Activated CD4-positive, alpha-beta T cell treated with anti-CD3 and anti-CD28 coated beads, Interleukin-2, amount 10 ng/mL, durations not matched to agents 24 days and 14 days (primary cell): ENCODE results near the gene PADI1. TPM values are rescaled to one million over a fixed set of nuclear protein-coding genes. Genes with fewer than 3 reads are reported as not detected.
"Not testable (repeated sequence)": the region's sequence is repeated elsewhere in the genome, so short reads cannot be mapped to it uniquely, and the experiment has no call there.

Experiments used
- DNase-seq: peaks from one replicate; pipeline ENCODE4 v3.0.0; 2022
- H3K27ac Mint-ChIP-seq: one replicate; pipeline ENCODE4 v1.8.0; 2022; ENCODE audit warnings: mild to moderate bottlenecking, mixed read lengths
- H3K27me3 Mint-ChIP-seq: one replicate; pipeline ENCODE4 v1.8.0; 2022; ENCODE audit warnings: mixed read lengths
- H3K36me3 Mint-ChIP-seq: one replicate; pipeline ENCODE4 v1.8.0; 2022; ENCODE audit warnings: low read depth, mild to moderate bottlenecking, mixed read lengths
- H3K4me1 Mint-ChIP-seq: one replicate; pipeline ENCODE4 v1.8.0; 2021; ENCODE audit warnings: mixed read lengths
- H3K4me3 Mint-ChIP-seq: one replicate; pipeline ENCODE4 v1.8.0; 2022; ENCODE audit warnings: mild to moderate bottlenecking, moderate library complexity, mixed read lengths
- H3K9me3 Mint-ChIP-seq: one replicate; pipeline ENCODE4 v1.8.0; 2021; ENCODE audit warnings: mixed read lengths
- intact Hi-C: fragments of 100-400 bp; cut with micrococcal nuclease; formaldehyde crosslinking; loops from one replicate; pipeline ENCODE4 v1.15.1; 2023
- total RNA-seq: library from RNA; stranded (reverse); gene quantifications from 2 replicates; pipeline ENCODE4 v1.2.3, GENCODE V29; 2022

Gene PADI1
- total RNA-seq, 1 donor from 2014 or later = not detected

DNA sequence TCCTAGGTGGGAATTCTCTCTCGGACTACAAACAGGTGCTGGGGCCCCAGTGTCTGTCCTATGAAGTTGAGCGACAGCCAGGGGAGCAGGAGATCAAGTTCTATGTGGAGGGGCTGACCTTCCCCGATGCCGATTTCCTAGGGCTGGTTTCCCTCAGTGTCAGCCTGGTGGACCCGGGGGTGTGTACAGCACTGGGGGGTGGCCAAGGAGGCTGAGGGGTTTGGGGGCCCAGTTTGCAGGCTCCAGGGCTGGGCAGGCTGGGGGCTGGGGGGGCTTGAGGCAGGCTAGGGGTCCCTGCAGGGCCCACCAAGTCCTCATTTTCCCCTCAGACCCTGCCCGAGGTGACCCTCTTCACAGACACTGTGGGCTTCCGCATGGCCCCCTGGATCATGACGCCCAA, 23.7 kb downstream of the PADI1 start:
- H3K4me3 Mint-ChIP-seq = no peak overlapping the region
- H3K9me3 Mint-ChIP-seq = no peaks in the 10 kb centered on the region
- no peaks in the 10 kb centered on the region for H3K4me1 Mint-ChIP-seq
- no peak overlapping the region for H3K27ac Mint-ChIP-seq
- intact Hi-C loops = no loop called here
- no peaks in the 10 kb centered on the region for H3K36me3 Mint-ChIP-seq
- H3K27me3 Mint-ChIP-seq = no peaks in the 10 kb centered on the region
- DNase-seq = no peak

GRCh38 chr1:17229379-17229778, 24.5 kb downstream of the PADI1 start:
- Mint-ChIP-seq H3K4me1 (no peaks in the 10 kb centered on the region), H3K4me3 (no peak overlapping the region), H3K27me3 (no peaks in the 10 kb centered on the region), H3K36me3 (no peaks in the 10 kb centered on the region), H3K9me3 (no peaks in the 10 kb centered on the region), H3K27ac (no peak overlapping the region)
- DNase-seq = no peak
- intact Hi-C loops = no loop called here

GRCh38 chr1:17230106-17230505, 25.2 kb downstream of the PADI1 start:
- intact Hi-C loops = no loop called here
- Mint-ChIP-seq H3K9me3 (no peaks in the 10 kb centered on the region), H3K27ac (no peak overlapping the region), H3K27me3 (no peaks in the 10 kb centered on the region), H3K4me1 (no peaks in the 10 kb centered on the region), H3K4me3 (no peak overlapping the region), H3K36me3 (no peaks in the 10 kb centered on the region)
- DNase-seq = no peak

- no peaks in the 10 kb centered on the region for H3K4me1 Mint-ChIP-seq
- no peak for DNase-seq
- no peaks in the 10 kb centered on the region for H3K36me3 Mint-ChIP-seq
- intact Hi-C loops = no loop called here
- H3K4me3 Mint-ChIP-seq = no peak overlapping the region
- H3K27ac Mint-ChIP-seq = no peak overlapping the region
- no peaks in the 10 kb centered on the region for H3K27me3 Mint-ChIP-seq
- no peaks in the 10 kb centered on the region for H3K9me3 Mint-ChIP-seq
Observed at GRCh38 chr1:17230671-17231310, 25.9 kb downstream of the PADI1 start.

DNA sequence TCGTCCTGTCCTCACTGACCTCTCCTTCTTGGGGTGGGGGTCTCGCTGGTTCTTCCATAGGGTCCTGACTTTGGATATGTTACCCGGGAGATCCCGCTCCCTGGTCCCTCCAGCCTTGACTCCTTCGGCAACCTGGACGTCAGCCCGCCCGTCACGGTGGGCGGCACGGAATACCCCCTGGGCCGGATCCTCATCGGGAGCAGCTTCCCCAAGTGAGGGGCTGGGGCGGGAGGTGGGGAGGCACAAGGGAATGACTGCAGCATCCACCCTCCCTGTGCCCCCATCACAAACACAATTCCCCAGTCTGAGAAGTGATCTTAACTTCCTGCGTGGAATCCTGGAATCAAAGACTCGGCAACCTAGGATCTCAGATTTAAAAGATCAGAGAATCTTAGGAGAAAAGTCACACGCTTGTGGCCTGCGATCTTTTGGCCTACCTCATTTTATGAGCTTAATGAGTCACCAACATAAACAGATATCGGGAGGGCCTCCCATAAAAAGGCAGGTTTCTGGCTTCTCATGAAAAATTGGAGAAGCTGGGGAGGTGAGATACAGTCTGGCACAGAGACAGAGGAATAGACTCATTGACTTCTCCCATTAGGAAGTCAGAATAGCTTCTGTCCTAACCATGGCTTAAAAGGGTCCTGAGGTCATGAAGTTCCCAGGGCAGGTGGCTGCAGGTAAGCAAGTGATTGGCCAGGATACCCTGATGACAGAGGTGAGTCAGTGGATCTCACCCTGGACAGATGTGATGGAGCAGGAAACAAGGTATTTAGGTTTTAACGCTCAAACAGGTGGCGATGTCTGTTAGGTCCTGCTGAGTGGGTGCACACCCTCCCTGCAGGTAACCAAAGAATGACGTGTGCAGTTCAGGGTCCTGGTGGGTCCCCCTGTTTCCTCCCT, 28.1 kb downstream of the PADI1 start:
- Mint-ChIP-seq H3K36me3 (no peaks in the 10 kb centered on the region), H3K4me3 (no peak overlapping the region), H3K27me3 (peaks cover 3% of the 10 kb centered on the region), H3K27ac (no peak overlapping the region), H3K9me3 (no peaks in the 10 kb centered on the region), H3K4me1 (no peaks in the 10 kb centered on the region)
- intact Hi-C loops = no loop called here
- no peak for DNase-seq

DNA sequence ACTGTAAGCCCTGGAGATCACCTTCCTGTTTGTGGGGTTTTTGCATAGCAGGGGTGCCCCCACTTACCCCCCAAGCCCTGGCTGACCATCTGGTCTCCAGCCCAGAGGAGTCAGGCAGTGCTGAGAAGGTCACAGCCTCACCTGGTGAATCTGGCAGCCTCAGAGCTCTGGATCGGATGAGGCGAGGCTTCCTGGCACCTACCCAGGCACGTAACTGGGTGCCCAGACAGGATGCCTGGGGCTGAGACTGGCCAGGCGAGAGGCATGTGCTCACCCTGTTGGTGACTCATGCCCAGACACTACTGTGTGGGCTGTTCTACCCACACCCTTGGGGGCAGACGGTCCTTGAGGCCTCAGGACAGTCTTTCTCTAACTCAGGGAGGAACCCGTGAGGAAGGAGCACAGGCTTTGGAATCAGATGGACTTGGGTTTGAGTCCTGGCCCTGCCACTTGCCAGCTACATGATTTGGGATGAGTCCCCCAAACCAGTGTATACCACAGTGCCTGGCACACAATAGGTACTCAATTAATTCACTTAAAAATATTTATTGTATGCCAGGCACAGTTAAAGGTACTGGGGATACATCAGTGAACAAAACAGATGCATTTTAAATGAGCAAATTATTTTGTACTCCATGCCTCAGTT, 28.9 kb downstream of the PADI1 start:
- no peak overlapping the region for H3K27ac Mint-ChIP-seq
- intact Hi-C loops = no loop called here
- peaks cover 3% of the 10 kb centered on the region for H3K27me3 Mint-ChIP-seq
- no peaks in the 10 kb centered on the region for H3K4me1 Mint-ChIP-seq
- no peaks in the 10 kb centered on the region for H3K36me3 Mint-ChIP-seq
- no peaks in the 10 kb centered on the region for H3K9me3 Mint-ChIP-seq
- DNase-seq = no peak
- H3K4me3 Mint-ChIP-seq = no peak overlapping the region

- H3K36me3 Mint-ChIP-seq = no peaks in the 10 kb centered on the region
- DNase-seq = no peak
- no peak overlapping the region for H3K27ac Mint-ChIP-seq
- no peaks in the 10 kb centered on the region for H3K9me3 Mint-ChIP-seq
- intact Hi-C loops = no loop called here
- H3K4me3 Mint-ChIP-seq = no peak overlapping the region
- H3K27me3 Mint-ChIP-seq = peaks cover 3% of the 10 kb centered on the region
- no peaks in the 10 kb centered on the region for H3K4me1 Mint-ChIP-seq
Observed at GRCh38 chr1:17234405-17234804, 29.5 kb downstream of the PADI1 start.

- intact Hi-C loops = no loop called here
- no peak overlapping the region for H3K4me3 Mint-ChIP-seq
- H3K9me3 Mint-ChIP-seq = no peaks in the 10 kb centered on the region
- H3K27ac Mint-ChIP-seq = no peak overlapping the region
- no peak for DNase-seq
- H3K27me3 Mint-ChIP-seq = peaks cover 3% of the 10 kb centered on the region
- no peaks in the 10 kb centered on the region for H3K36me3 Mint-ChIP-seq
- H3K4me1 Mint-ChIP-seq = no peaks in the 10 kb centered on the region
Observed at GRCh38 chr1:17235135-17235885, 30.4 kb downstream of the PADI1 start.

DNA sequence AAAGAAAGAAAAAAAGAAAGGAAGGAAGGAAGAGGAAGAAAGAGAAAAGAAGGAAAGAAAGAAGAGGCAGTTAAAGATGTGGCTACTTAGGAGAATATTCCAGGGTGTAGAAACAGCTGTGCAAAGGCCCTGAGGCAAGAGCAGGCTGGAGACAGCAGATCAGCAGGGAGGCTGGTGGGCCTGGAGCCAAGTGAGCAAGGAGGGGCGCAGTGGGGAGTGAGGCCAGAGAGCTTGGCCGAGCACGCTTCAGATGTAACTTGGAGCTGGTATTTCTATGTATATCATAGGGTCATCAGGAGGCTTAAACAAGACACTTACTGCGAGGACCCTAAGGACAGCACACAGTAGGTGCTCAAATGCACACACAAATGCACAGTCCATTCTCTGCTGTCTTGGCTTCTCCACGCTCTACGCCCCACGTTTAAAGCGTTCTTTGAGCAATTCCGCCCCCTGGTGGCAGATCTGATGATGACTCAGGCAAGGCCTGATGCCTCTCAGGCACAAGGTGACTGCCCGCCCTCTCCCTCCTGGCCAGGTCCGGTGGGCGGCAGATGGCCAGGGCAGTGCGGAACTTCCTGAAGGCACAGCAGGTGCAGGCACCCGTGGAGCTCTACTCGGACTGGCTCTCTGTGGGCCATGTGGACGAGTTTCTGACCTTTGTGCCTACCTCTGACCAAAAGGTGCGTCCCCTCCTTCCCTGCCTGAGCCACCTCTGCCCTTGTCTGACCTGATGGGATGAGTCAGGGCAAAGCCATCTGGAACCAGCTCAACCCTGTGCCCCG, 32.0 kb downstream of the PADI1 start:
- intact Hi-C loops = loop anchor here (1.0 kb wide), 1 partner anchor 112 kb away; no protein-coding TSS in a partner anchor
- Mint-ChIP-seq H3K27ac (no peak overlapping the region), H3K27me3 (peaks cover 3% of the 10 kb centered on the region), H3K9me3 (no peaks in the 10 kb centered on the region), H3K4me3 (no peak overlapping the region), H3K36me3 (no peaks in the 10 kb centered on the region), H3K4me1 (no peaks in the 10 kb centered on the region)
- peak; percentile 96 for DNase-seq

DNA sequence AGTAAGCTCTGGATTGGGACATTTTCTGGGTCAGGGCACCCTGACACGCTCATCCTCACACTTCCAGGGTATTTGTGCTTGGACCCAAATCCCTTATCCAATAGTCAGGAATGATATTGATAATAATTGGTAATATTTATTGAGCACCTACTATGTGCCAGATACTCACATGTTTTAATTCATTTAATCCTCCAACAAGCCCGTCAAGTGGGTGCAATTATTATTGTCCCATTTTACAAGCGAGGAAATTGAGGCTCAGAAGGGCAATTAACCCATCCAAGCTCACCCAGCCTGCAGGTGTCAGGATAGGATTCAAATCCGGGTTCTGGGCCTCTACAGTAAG, 32.6 kb downstream of the PADI1 start:
- Mint-ChIP-seq H3K36me3 (no peaks in the 10 kb centered on the region), H3K27me3 (peaks cover 3% of the 10 kb centered on the region), H3K4me3 (no peak overlapping the region), H3K27ac (no peak overlapping the region), H3K9me3 (no peaks in the 10 kb centered on the region), H3K4me1 (no peaks in the 10 kb centered on the region)
- DNase-seq = no peak
- intact Hi-C loops = loop anchor here (1.0 kb wide), 1 partner anchor 112 kb away; no protein-coding TSS in a partner anchor

GRCh38 chr1:17239420-17239819, 34.5 kb downstream of the PADI1 start:
- intact Hi-C loops = no loop called here
- no peaks in the 10 kb centered on the region for H3K4me1 Mint-ChIP-seq
- no peaks in the 10 kb centered on the region for H3K9me3 Mint-ChIP-seq
- H3K36me3 Mint-ChIP-seq = no peaks in the 10 kb centered on the region
- no peak overlapping the region for H3K27ac Mint-ChIP-seq
- DNase-seq = peak; percentile 60
- no peak overlapping the region for H3K4me3 Mint-ChIP-seq
- peaks cover 3% of the 10 kb centered on the region for H3K27me3 Mint-ChIP-seq

DNA sequence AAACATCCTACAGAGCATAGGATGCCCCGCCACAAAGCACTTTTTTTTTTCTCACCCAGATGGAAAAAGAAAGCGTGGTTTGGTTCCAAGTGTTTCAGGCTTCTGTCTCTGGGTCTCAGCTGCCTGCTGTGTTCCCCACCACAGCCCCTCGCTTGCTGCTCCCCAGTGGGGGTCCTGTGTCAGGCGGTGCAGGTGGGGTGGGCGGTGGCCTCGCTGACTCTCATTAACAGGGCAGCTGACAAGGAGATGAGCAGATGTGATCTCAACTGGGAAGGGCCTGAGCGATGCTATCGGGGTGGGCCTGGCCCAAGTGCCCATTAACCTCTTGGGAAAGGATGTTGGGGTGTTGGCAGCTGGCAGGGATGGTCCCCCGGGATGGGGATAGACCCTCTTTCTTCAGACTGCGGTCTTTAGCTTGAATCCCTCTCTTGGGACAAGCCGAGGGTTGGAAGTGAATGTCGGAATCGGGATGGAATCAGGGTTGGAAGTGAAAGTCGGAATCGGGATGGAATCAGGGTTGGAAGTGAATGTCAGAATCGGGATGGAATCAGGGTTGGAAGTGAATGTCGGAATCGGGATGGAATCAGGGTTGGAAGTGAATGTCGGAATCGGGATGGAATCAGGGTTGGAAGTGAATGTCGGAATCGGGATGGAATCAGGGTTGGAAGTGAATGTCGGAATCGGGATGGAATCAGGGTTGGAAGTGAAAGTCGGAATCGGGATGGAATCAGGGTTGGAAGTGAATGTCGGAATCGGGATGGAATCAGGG, 36.3 kb downstream of the PADI1 start:
- DNase-seq, H3K27ac Mint-ChIP-seq, H3K36me3 Mint-ChIP-seq, H3K4me1 Mint-ChIP-seq, intact Hi-C loops, H3K4me3 Mint-ChIP-seq, H3K9me3 Mint-ChIP-seq, H3K27me3 Mint-ChIP-seq: not testable (repeated sequence)

DNA sequence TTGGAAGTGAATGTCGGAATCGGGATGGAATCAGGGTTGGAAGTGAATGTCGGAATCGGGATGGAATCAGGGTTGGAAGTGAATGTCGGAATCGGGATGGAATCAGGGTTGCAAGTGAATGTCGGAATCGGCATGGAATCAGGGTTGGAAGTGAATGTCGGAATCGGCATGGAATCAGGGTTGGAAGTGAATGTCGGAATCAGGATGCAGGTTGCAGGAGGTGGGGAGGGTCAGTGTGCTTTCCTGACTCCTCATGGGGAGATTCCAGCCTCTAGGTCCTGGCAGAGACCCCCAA, 36.8 kb downstream of the PADI1 start:
- DNase-seq, H3K27me3 Mint-ChIP-seq, H3K4me1 Mint-ChIP-seq, intact Hi-C loops, H3K4me3 Mint-ChIP-seq, H3K27ac Mint-ChIP-seq, H3K9me3 Mint-ChIP-seq, H3K36me3 Mint-ChIP-seq: not testable (repeated sequence)
